ENCODE results near the gene FBXO46. TPM values are rescaled to one million over a fixed set of nuclear protein-coding genes. Genes with fewer than 3 reads are reported as not detected.

Gene FBXO46
- total and polyA plus RNA-seq, 2 of the 13 experiments (the other 11 are each of a cell fraction or from before 2014, with no cell fraction given), result 6.2 to 6.4 TPM

DNA sequence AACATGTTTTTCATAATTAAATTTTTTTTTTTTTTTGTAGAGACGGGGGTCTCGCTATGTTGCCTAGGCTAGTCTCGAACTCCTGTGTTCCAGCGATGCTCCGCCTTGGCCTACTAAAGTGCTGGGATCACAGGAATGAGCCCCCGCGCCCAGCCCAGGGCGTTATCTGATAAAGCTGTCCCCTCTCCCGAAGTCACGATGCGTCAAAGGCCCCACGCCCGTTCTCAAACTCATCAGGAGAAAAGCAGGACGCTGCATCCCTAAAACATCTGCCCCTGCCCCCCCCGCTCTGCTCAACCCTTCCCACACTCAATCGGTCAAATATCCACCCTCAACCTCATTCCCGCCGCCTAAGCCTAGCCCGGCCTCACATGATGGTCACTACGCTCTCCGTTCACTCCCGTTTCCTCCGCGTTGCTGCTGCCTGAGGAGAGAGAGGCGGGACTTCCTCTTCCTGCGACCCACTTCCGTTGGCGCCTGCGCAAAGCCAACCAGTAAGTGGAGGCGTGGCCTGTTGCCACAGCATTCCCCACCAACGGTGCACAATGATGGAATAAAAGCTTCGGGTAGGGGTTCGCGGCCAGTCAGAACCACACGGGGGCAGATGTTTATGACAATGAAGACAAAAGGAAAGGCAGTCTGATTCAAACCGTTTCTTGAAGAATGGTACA is 39.0 kb downstream of the FBXO46 start, which contains the start of gene SNRPD2 (continued):
- TF ChIP-seq, protein P1, sequence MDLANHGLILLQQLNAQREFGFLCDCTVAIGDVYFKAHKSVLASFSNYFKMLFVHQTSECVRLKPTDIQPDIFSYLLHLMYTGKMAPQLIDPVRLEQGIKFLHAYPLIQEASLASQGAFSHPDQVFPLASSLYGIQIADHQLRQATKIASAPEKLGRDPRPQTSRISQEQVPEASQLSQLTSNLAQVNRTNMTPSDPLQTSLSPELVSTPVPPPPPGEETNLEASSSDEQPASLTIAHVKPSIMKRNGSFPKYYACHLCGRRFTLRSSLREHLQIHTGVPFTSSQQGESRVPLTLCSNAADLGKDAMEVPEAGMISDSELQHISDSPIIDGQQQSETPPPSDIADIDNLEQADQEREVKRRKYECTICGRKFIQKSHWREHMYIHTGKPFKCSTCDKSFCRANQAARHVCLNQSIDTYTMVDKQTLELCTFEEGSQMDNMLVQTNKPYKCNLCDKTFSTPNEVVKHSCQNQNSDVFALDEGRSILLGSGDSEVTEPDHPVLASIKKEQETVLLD (CRISPR knock-in tag; IDR thresholded peaks at IDR 0.05; ENCODE audit: low read depth), result peak; percentile 41; the same call in 1 of the 2 replicates
- TF ChIP-seq EEA1 (CRISPR knock-in tag; IDR thresholded peaks at IDR 0.05; ENCODE audit: borderline replicate concordance), result no peak
- TF ChIP-seq, protein P2, sequence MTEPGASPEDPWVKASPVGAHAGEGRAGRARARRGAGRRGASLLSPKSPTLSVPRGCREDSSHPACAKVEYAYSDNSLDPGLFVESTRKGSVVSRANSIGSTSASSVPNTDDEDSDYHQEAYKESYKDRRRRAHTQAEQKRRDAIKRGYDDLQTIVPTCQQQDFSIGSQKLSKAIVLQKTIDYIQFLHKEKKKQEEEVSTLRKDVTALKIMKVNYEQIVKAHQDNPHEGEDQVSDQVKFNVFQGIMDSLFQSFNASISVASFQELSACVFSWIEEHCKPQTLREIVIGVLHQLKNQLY (CRISPR knock-in tag; IDR thresholded peaks at IDR 0.05), result no peak
- TF ChIP-seq ZNF672 (CRISPR knock-in tag; IDR thresholded peaks at IDR 0.05), result no peak
- no peak for TF ChIP-seq LRRFIP1 (CRISPR knock-in tag; conservative IDR thresholded peaks at IDR 0.05)
- TF ChIP-seq ARID2 (CRISPR knock-in tag; IDR thresholded peaks at IDR 0.05; ENCODE audit: borderline replicate concordance), result no peak
- TF ChIP-seq PITX1 (CRISPR knock-in tag; IDR thresholded peaks at IDR 0.05), result peak; percentile 12; the same call in 1 of the 2 replicates
- TF ChIP-seq NR2C2 (CRISPR knock-in tag; IDR thresholded peaks at IDR 0.05; ENCODE audit: borderline replicate concordance), result peak; percentile 33; the same call in 1 of the 2 replicates
- TF ChIP-seq HNRNPL (IDR thresholded peaks at IDR 0.05; ENCODE audit: low read depth, low read length), result no peak
- no peak for TF ChIP-seq ZNF619 (CRISPR knock-in tag; IDR thresholded peaks at IDR 0.05)
- no peak for TF ChIP-seq RCOR2 (CRISPR knock-in tag; IDR thresholded peaks at IDR 0.05)
- TF ChIP-seq, protein P3, sequence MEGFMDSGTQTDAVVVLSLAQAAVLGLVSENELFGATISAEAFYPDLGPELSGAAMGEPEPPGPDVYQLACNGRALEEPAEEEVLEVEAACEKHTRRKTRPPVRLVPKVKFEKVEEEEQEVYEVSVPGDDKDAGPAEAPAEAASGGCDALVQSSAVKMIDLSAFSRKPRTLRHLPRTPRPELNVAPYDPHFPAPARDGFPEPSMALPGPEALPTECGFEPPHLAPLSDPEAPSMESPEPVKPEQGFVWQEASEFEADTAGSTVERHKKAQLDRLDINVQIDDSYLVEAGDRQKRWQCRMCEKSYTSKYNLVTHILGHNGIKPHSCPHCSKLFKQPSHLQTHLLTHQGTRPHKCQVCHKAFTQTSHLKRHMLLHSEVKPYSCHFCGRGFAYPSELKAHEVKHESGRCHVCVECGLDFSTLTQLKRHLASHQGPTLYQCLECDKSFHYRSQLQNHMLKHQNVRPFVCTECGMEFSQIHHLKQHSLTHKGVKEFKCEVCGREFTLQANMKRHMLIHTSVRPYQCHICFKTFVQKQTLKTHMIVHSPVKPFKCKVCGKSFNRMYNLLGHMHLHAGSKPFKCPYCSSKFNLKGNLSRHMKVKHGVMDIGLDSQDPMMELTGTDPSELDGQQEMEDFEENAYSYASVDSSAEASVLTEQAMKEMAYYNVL (CRISPR knock-in tag; IDR thresholded peaks at IDR 0.05; ENCODE audit: borderline replicate concordance), result no peak
- peak; percentile 70; the same call in 1 of the 2 replicates for TF ChIP-seq ZNF274 (CRISPR knock-in tag; IDR thresholded peaks at IDR 0.05)
- TF ChIP-seq EHMT2 (IDR thresholded peaks at IDR 0.05; ENCODE audit: borderline replicate concordance, low read depth, low read length), result no peak
- peak; percentile 56; the same call in 1 of the 2 replicates for TF ChIP-seq HOXA3 (CRISPR knock-in tag; IDR thresholded peaks at IDR 0.05)
- no peak for TF ChIP-seq ZNF589 (CRISPR knock-in tag; conservative IDR thresholded peaks at IDR 0.05)
- no peak for TF ChIP-seq NR0B2 (CRISPR knock-in tag; IDR thresholded peaks at IDR 0.05)
- no peak for TF ChIP-seq ZNF124 (CRISPR knock-in tag; IDR thresholded peaks at IDR 0.05)
- TF ChIP-seq GPN1 (CRISPR knock-in tag; IDR thresholded peaks at IDR 0.05; ENCODE audit: borderline replicate concordance), result no peak; the same call in 1 of the 2 replicates
- TF ChIP-seq BORCS8-MEF2B (CRISPR knock-in tag; IDR thresholded peaks at IDR 0.05), result peak; percentile 90
- 0 out of 2 replicates have a peak, but pooled peaks have one; percentile 3 for TF ChIP-seq FOSL2 (CRISPR knock-in tag; IDR thresholded peaks at IDR 0.05)
- TF ChIP-seq IRX3 (CRISPR knock-in tag; IDR thresholded peaks at IDR 0.05; ENCODE audit: borderline replicate concordance, low read depth), result peak; percentile 25; the same call in 1 of the 2 replicates
- TF ChIP-seq ZZZ3 (CRISPR knock-in tag; IDR thresholded peaks at IDR 0.05; ENCODE audit: borderline replicate concordance), result peak; percentile 51; the same call in 1 of the 2 replicates
